Stimulated activated CD4-positive, alpha-beta T cell treated with anti-CD3 and anti-CD28 coated beads, Interleukin-15, amount 100 ng/mL, for 24 hours (primary cell): ENCODE measurements around the gene SEC31A.
A peak's percentile ranks its signal among the peaks of the same experiment; 100 is the strongest.
"Not testable (repeated sequence)": the region's sequence is repeated elsewhere in the genome, so short reads cannot be mapped to it uniquely, and the experiment has no call there.

Experiments used
- DNase-seq: peaks from one replicate; pipeline ENCODE4 v3.0.0-alpha.2; 2020

The SEC31A gene

GRCh38 chr4:82891707-82892466 lies 934 bp upstream of the SEC31A start:
- no peak for DNase-seq

- no peak for DNase-seq
These were observed 439 bp downstream of the SEC31A start for GRCh38 chr4:82890528-82890900.

GRCh38 chr4:82889287-82889686 lies 1.7 kb downstream of the SEC31A start:
- DNase-seq, result no peak

GRCh38 chr4:82886147-82886942 lies 4.6 kb downstream of the SEC31A start:
- no peak for DNase-seq

- no peak for DNase-seq
These were observed 5.5 kb downstream of the SEC31A start for GRCh38 chr4:82885410-82885809.

GRCh38 chr4:82868572-82868971 lies 22.4 kb downstream of the SEC31A start:
- no peak for DNase-seq

- no peak for DNase-seq
These were observed 24.1 kb downstream of the SEC31A start for GRCh38 chr4:82866706-82867385.

- DNase-seq, result not testable (repeated sequence)
These were observed 24.9 kb downstream of the SEC31A start for GRCh38 chr4:82866033-82866432.

GRCh38 chr4:82865592-82865991 lies 25.4 kb downstream of the SEC31A start:
- DNase-seq, result no peak

- peak; percentile 21 for DNase-seq
These were observed 26.5 kb downstream of the SEC31A start for GRCh38 chr4:82864336-82864979.

- DNase-seq, result no peak
These were observed 29.4 kb downstream of the SEC31A start for GRCh38 chr4:82861529-82861928.

GRCh38 chr4:82860487-82860886 lies 30.5 kb downstream of the SEC31A start:
- DNase-seq, result not testable (repeated sequence)

GRCh38 chr4:82852751-82853285 lies 38.1 kb downstream of the SEC31A start:
- no peak for DNase-seq

- no peak for DNase-seq
These were observed 38.8 kb downstream of the SEC31A start for GRCh38 chr4:82851885-82852750.

- no peak for DNase-seq
These were observed 39.6 kb downstream of the SEC31A start for GRCh38 chr4:82851318-82851717.

- DNase-seq, result no peak
These were observed 40.3 kb downstream of the SEC31A start for GRCh38 chr4:82850684-82851083.

- DNase-seq, result no peak
These were observed 42.2 kb downstream of the SEC31A start for GRCh38 chr4:82848706-82849105.

- DNase-seq, result no peak
These were observed 48.4 kb downstream of the SEC31A start for GRCh38 chr4:82842593-82842992.

- DNase-seq, result no peak
These were observed 51.3 kb downstream of the SEC31A start for GRCh38 chr4:82839624-82840023.

GRCh38 chr4:82833696-82834313 lies 57.1 kb downstream of the SEC31A start:
- DNase-seq, result no peak

GRCh38 chr4:82833060-82833459 lies 57.9 kb downstream of the SEC31A start:
- DNase-seq, result not testable (repeated sequence)
